Measurements from ENCODE around the gene FAM163A.

FAM163A gene

GRCh38 chr1:179815641-179816040, 72.5 kb downstream of the FAM163A start:
- H3K27ac ChIP-seq: peak overlapping the region; percentile 46

GRCh38 chr1:179816196-179816960, 73.3 kb downstream of the FAM163A start:
- no peak overlapping the region; the same call in 1 of the 2 replicates for H3K27ac ChIP-seq
- TF ChIP-seq ZFX (IDR thresholded peaks at IDR 0.05; ENCODE audit: borderline replicate concordance) (no peak), CTCF (IDR thresholded peaks at IDR 0.05) (no peak)

More at GRCh38 chr1:179815641-179816040, 72.5 kb downstream of the FAM163A start:
- TF ChIP-seq CTCF (IDR thresholded peaks at IDR 0.05): no peak
- no peak for TF ChIP-seq ZFX (IDR thresholded peaks at IDR 0.05; ENCODE audit: borderline replicate concordance)

DNA sequence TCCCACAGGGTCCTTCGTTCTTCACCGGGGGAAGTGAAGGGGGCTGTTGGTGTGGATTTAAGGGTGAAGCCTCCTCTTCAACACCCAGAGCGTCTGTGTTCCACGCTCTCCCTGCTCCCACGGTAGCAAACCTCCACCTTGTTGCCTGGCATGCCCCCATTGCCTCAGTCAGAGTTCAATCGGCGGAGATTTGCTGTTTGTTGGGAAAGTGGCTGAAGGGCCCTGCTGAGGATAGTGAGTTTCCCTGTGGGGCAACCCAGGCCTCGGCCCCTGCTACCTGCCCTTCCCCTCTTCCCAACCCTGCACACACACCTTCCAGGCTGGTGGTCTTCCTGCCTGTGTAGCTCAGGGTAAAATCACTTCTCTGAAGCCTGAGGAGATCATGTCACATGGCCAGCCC, 74.0 kb downstream of the FAM163A start:
- no peak for TF ChIP-seq ZFX (IDR thresholded peaks at IDR 0.05; ENCODE audit: borderline replicate concordance)
- TF ChIP-seq CTCF (IDR thresholded peaks at IDR 0.05): no peak
- H3K27ac ChIP-seq: no peak overlapping the region

- no peak overlapping the region for H3K27ac ChIP-seq
- TF ChIP-seq CTCF (IDR thresholded peaks at IDR 0.05) (no peak), ZFX (IDR thresholded peaks at IDR 0.05; ENCODE audit: borderline replicate concordance) (no peak)
These were observed 74.7 kb downstream of the FAM163A start for GRCh38 chr1:179817789-179818188.

GRCh38 chr1:179818260-179818659, 75.2 kb downstream of the FAM163A start:
- H3K27ac ChIP-seq: no peak overlapping the region
- TF ChIP-seq CTCF (IDR thresholded peaks at IDR 0.05): no peak
- no peak for TF ChIP-seq ZFX (IDR thresholded peaks at IDR 0.05; ENCODE audit: borderline replicate concordance)

- no peak overlapping the region for H3K27ac ChIP-seq
- no peak for TF ChIP-seq ZFX (IDR thresholded peaks at IDR 0.05; ENCODE audit: borderline replicate concordance)
- TF ChIP-seq CTCF (IDR thresholded peaks at IDR 0.05): no peak
These were observed 75.7 kb downstream of the FAM163A start for GRCh38 chr1:179818743-179819173.

DNA sequence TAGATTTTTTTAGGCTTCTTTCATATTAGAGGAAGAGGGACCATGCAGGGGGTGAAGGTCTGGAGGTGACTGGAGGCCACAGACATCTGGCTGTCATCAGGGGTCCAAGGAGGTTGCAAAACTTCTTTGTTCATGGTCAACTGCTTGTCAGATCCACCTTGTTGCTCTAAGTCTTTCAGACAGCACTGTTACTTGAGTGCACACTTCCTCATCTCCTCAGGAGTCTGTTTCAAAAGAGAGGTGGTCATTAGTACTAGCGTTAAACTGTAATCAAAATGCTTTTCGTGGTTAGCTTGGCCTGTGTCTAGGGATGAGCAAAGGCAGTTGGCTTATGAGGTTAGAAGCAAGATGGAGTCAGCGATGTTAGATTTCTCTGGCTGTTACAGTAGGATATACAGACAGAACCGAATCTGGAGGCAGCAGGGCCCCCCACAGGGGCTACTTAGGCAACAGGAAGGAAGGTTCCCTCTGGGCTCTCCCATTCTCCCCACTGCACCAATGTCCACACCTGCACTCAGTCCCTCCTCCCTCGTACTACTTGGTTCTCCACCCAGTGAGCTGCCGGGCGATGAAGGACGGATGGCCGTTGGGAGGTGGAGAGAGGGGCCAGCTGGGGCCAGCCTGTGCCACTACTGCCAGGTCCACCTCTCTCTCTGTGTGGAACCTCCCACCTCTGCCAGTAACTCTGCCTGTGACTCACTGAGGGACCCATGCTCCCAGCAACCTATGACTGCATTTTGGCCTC, 77.3 kb downstream of the FAM163A start:
- no peak overlapping the region for H3K27ac ChIP-seq
- TF ChIP-seq ZFX (IDR thresholded peaks at IDR 0.05; ENCODE audit: borderline replicate concordance) (no peak), CTCF (IDR thresholded peaks at IDR 0.05) (no peak)
